GM21526 (cell line): ENCODE measurements around the gene RIBC2.

Experiments used
- ATAC-seq: cut with Tn5 transposase; IDR thresholded peaks from one replicate; pipeline ENCODE4 v1.9.1; 2021; ENCODE audit warnings: moderate library complexity; ENCODE audit not compliant: unreplicated experiment, low FRiP score

Gene RIBC2

DNA sequence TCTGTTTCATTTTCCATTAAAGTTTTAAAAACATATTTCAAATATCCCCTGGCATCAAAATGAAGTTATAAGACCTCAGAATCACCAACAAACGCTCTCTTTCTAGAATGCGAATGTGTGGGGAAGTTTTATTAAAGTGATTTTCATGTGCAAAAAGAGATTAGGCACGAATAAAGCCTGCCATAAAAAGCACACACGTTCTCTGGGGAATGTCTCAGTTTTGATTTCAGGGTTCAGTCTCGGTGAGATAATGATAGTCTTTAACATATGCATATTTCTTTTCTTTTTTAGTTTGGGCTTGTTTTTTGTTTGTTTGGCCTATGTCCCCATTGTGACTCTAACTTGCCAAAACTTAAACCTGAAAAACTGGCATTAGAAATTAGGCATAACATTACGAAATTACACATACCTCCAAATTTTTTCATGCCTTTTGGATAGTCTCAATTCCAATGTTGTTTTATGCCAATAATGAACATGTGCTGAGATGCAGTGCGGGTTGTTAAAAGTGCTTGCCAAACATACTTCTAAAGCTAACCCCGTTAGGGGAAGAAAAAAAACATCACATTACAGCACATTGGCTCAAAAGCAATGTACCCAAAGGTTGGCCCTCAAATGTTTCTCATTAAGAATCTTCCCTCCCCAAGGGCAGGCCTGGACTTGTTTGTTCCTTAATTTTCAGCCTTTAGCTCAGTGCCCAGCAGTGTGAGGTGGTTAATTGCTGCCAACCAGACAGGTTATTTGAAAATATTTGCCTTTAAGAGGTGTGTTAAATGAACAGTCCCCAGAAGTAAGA lies 56.0 kb downstream of the RIBC2 start:
- no peak for ATAC-seq

DNA sequence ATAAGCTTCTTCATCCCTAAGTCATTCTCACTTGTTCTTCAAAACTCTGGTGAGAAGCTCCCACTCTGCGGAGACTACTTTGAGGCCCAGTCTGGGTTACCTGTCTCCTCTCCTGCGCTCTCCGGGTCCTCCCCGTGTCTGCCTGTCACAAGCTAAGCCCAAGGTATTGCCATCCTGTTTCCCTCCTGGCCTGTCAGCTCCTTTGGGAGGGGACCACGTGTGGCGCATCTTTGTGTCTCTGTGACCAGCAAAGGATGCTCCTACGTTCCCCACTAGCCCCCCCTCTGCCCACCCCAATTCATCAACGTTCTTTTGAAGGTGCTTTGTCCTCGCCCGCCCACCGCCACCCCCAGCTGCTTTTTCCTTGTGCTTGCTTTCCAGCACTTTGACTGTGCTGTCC lies 57.4 kb downstream of the RIBC2 start:
- ATAC-seq, result no peak

DNA sequence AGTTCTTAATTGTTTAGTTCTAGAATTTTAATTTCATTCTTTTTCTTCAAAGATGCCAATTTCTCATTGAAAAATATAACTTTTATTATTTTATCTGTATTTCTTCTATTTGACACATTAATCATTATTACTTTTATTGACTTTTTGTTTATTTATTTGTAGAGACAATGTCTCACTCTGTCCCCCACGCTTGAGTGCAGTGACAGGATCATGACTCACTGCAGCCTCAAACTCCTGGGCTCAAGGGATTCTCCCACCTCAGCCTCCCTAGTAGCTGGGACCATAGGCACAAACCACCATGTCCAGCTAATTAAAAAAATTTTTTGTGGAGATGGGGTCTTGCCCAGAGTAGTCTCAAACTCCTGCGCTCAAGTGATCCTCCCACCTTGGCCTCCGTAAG lies 58.9 kb downstream of the RIBC2 start:
- ATAC-seq, result no peak

DNA sequence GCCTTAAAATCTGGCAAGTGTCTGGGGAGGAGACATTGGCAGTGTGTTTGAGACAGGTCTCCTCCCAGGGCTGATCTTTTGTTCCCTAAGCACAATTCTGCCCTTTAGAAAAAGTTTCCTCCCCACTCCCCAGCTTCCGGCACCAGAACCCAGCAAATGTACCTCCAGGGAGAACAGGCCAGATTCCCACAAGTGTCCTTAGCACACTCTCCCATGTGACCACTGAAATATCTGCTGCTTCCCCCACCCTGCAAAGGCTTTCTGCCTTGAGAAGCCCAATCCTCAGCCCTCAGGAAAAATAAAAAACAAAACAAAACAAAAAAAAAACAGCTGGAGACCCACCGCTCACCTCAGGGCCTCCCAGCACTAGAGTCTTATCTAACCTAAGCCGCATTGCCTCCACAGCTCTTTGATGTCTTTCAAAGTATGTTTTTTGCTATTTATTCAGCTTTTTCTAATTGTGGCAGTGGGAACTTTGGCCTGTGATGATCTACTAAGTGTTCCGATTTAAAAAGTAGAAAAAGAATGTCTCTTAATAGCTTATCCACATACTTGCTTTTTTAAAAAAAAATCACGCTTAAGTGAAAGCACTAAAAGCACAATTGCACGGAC lies 60.2 kb downstream of the RIBC2 start:
- no peak for ATAC-seq

DNA sequence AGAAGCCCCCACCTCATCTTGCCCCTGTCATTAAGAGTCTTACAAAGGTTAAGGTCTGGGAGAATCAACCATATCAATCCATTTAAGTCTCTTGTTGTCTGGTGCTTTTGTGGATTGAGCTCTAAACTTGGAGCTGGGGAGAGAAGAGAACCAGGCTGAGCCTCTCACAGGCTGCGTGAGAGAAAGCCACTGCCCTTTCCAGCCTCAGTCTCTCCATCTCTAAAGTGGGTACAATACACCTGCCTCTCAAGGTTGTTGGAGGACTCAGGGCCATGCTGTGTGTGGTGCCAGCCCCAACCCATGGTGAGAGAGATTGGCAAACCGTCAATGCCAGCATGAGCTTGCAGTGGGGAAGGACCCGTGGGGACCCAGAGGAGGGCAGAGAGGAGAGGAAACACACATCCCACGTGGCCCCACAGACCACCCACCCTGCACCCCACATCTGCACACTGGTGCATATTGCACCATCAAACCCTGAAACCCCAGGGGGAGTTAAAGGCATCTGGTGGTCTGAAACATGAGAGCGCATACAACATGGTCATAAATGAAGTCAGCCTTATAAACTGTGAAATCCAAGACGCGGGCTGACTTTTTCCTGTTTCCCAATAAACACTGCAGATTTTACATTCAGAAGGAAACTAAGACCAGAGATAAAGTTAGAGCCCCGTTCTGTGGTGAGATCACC lies 61.7 kb downstream of the RIBC2 start:
- ATAC-seq, result no peak

DNA sequence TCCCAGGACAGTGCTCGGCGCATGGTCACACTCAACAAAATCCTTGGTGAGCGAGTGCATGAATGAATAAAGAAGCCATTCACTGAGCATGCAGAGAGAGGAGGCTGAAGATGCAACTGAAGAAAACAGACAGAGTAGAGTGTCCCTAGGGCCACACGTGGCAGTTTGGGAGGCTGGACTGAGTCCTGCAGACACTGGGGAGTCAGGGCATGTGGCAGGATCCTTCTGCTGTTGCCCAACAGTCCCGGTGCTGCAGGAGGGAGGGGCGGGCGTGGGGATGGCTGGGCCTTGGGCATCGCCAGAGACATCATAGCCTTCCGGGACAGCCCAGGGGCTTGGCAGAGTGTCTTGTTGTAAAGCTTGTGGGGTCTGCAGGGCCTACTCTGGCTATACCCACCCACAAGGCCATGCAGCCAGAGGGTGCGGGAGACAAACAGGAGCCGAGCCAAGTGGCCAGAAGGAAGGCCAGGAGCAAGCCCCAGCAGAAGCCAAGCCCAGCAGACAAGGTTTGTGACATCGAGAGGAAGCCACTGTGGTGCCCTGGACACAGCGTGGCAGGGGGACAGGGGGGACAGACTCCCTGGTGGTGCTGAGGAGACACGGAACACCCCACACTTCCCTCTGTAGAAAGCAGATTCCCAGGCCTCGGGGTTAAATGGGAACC lies 62.5 kb downstream of the RIBC2 start:
- no peak for ATAC-seq

DNA sequence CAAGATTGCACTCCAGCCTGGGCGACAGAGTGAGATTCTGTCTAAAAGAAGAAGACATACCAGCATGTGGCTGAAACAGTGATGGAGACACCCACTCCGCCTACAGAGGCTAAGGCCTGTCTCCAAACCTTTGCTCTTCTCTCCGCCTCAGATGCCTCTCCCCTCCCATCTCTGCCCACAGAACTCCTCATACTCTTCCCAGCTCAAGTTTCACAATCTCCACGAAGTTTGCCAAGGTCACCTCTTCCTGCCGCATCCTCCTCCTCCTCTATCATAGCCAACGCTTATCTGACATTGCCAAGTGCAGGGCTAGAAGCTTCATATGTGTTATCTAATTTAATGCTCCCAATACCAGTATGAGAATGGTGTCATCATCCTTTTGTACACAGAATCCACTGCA lies 63.3 kb downstream of the RIBC2 start:
- ATAC-seq, result no peak

DNA sequence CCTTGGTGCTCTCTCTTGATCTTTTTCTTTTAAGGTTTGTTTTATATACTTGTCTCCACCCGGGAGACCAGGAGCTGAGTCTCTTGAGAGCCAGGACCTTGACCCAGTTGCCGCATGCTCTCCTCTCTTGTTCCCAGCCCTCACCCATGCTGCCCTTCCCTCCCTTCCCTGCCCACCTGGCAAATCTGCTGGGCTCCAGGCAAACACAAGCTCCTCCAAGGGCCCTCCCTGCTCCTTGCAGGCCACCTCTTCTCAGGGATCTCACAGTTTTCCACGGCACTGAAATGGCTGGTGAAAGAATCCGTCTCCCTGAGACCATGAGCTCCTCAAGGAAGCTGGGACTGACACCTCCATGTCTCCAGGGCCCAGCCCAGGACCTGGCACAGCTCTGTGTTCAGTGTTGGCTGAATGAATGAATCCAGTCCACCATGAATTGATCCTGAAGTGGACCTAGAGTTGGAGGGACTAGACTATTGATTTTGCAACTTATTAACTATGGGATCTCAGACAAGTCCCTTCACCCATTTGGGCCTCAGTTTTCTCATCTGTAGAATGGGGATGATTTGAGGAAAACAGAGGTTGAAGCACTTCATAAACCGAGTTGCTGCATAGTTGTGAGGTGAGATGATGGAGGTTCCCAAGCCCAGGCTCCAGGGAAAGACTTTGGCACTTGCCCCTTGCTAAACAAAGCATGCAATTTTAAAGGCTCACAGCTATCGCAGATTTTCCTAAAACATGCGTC lies 64.0 kb downstream of the RIBC2 start:
- no peak for ATAC-seq

DNA sequence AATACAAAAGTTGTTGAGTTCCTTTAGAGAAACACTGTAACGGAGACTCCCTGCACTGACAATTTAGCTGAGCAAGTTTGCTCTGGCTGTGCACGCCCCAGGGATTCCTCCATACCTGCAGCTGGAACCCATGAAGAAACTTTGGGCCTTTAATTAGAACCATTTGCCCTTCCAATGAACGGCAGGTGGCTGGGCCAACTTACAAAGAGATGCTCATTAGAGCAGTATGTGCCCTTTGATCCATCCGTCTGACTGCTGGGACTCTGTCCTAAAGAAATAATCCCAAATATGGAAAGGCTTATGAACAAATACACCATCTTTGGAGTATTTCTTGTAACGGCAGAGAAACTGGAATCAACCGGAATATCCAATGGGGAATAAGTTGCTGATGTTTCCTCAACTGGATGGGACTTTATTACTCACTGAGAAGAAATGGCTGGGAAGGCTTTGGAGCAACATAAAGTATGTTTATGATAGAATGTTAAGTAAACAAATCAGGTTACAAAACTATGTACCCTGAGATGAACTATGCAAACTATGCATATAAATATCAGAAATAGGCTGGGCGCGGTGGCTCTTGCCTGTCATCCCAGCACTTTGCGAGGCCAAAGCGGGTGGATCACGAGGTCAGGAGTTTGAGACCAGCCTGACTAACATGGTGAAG lies 64.7 kb downstream of the RIBC2 start:
- ATAC-seq, result no peak

DNA sequence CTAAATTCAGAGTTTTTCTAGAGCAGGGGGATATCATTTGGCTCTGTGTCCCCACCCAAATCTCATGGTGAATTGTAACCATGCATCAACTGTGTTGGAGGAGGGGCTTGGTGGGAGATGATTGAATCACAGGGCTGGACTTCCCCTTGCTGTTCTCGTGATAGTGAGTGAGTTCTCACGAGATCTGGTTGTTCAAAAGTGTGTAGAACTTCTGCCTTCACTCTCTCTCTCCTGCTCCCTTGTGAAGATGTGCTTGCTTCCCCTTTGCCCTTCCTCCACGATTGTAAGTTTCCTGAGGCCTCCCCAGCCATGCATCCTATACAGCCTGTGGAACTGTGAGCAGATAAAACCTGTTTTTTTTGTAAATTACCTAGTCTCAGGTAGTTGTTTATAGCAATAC lies 67.2 kb downstream of the RIBC2 start:
- no peak for ATAC-seq

DNA sequence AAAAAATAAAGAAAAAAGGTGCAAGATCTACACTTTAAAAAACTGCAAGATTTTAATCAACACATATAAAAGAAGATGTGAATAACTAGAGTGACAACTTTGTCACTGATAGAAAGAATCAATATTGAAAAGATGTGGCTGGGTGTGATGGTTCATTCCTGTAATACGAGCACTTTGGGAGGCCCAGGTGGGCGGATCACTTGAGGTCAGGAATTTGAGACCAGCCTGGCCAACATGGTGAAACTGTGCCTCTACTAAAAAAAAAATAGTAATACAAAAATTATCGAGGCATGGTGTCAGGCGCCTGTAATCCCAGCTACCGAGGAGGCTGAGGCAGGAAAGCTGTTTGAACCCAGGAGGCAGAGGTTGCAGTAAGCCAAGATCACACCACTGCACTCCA lies 68.2 kb downstream of the RIBC2 start:
- no peak for ATAC-seq
